GM23338 (cell line): Measurements from ENCODE around the gene ABHD16A. TPM values are rescaled to one million over a fixed set of nuclear protein-coding genes. Genes with fewer than 3 reads are reported as not detected.

Experiments used
- ATAC-seq: fragments of 200-7000 bp; cut with Tn5 transposase; 3 replicates; pipeline ENCODE4 v1.9.1; 2020
- DNase-seq: peaks from one replicate; pipeline ENCODE4 v3.0.0-alpha.2; 2015; ENCODE audit warnings: low spot score
- H2AFZ ChIP-seq: fragments of 200-600 bp; sonication (generic); 2 replicates; pipeline ENCODE4 v1.8.0; 2016; ENCODE audit warnings: antibody characterized with exemption, mild to moderate bottlenecking, moderate library complexity
- H3F3A ChIP-seq: fragments of 200-600 bp; sonication (generic); replicated peaks from 2 replicates; pipeline ENCODE4 v1.8.0; 2017; ENCODE audit warnings: antibody characterized with exemption, mixed run types, low read depth
- H3K27ac ChIP-seq: fragments of 200-600 bp; sonication (generic); 2 replicates; pipeline ENCODE4 v1.6.1; 2016; ENCODE audit warnings: low read depth
- H3K27me3 ChIP-seq: fragments of 200-600 bp; sonication (generic); 2 replicates; pipeline ENCODE4 v1.8.0; 2016; ENCODE audit warnings: mild to moderate bottlenecking, mixed run types, moderate library complexity; ENCODE audit not compliant: insufficient read depth
- H3K36me3 ChIP-seq: fragments of 200-600 bp; sonication (generic); 2 replicates; pipeline ENCODE4 v1.8.0; 2016; ENCODE audit warnings: mild to moderate bottlenecking; ENCODE audit not compliant: insufficient read depth
- H3K4me1 ChIP-seq: fragments of 200-600 bp; sonication (generic); 2 replicates; pipeline ENCODE4 v1.8.0; 2016; ENCODE audit warnings: mild to moderate bottlenecking, moderate library complexity; ENCODE audit not compliant: insufficient read depth
- H3K4me2 ChIP-seq: fragments of 200-600 bp; sonication (generic); 2 replicates; pipeline ENCODE4 v1.7.1; 2017; ENCODE audit warnings: mixed run types
- H3K4me3 ChIP-seq: fragments of 200-600 bp; sonication (generic); 2 replicates; pipeline ENCODE4 v1.6.1; 2016; ENCODE audit warnings: mixed run types
- H3K79me2 ChIP-seq: fragments of 200-600 bp; sonication (generic); replicated peaks from 2 replicates; pipeline ENCODE4 v1.8.0; 2017; ENCODE audit warnings: mild to moderate bottlenecking; ENCODE audit not compliant: insufficient read depth
- H3K9me2 ChIP-seq: fragments of 200-600 bp; sonication (generic); 2 replicates; pipeline ENCODE4 v1.8.0; 2017; ENCODE audit not compliant: insufficient read depth
- H4K20me1 ChIP-seq: fragments of 200-600 bp; sonication (generic); replicated peaks from 2 replicates; pipeline ENCODE4 v1.8.0; 2017; ENCODE audit warnings: mild to moderate bottlenecking; ENCODE audit not compliant: insufficient read depth
- H3K27ac Mint-ChIP-seq: 2 replicates; pipeline ENCODE4 v1.8.0; 2020; ENCODE audit warnings: inconsistent platforms, mild to moderate bottlenecking, moderate library complexity, mixed read lengths
- H3K27me3 Mint-ChIP-seq: 3 replicates; pipeline ENCODE4 v1.8.0; 2022; ENCODE audit warnings: low read depth, mild to moderate bottlenecking, moderate library complexity, mixed read lengths, inconsistent platforms; ENCODE audit not compliant: insufficient read depth, poor library complexity
- H3K36me3 Mint-ChIP-seq: 3 replicates; pipeline ENCODE4 v1.8.0; 2021; ENCODE audit warnings: low read depth, mild to moderate bottlenecking, inconsistent platforms, moderate library complexity, mixed read lengths
- H3K4me1 Mint-ChIP-seq: 3 replicates; pipeline ENCODE4 v1.8.0; 2020; ENCODE audit warnings: mild to moderate bottlenecking, inconsistent platforms, mixed read lengths
- H3K4me3 Mint-ChIP-seq: 3 replicates; pipeline ENCODE4 v1.8.0; 2021; ENCODE audit warnings: moderate library complexity, mild to moderate bottlenecking, inconsistent platforms, mixed read lengths
- H3K9me3 Mint-ChIP-seq: 3 replicates; pipeline ENCODE4 v1.8.0; 2020; ENCODE audit warnings: moderate library complexity, mild to moderate bottlenecking, inconsistent platforms, mixed read lengths
- CREB1 ChIP-seq: fragments of 250-450 bp; sonication (Bioruptor Pico); IDR thresholded peaks from 2 replicates; pipeline ENCODE4 v1.5.0; 2020; ENCODE audit warnings: low read depth, mild to moderate bottlenecking, moderate library complexity
- CTCF ChIP-seq, 2 experiments: fragments of 200-600 bp in 1 of 2; sonication (generic) in 1 of 2; conservative IDR thresholded peaks; 2 replicates each; pipeline versions ENCODE4 v1.5.1 to v1.6.1; 2016 to 2017; ENCODE audit warnings: antibody characterized with exemption in 2 of 2, low read depth in 2 of 2, mild to moderate bottlenecking in 2 of 2, moderate library complexity in 1 of 2
- EZH2 ChIP-seq: fragments of 200-600 bp; sonication (generic); IDR thresholded peaks from one replicate; pipeline ENCODE4 v1.8.0; 2017; ENCODE audit warnings: antibody characterized with exemption, mild to moderate bottlenecking, low read depth; ENCODE audit not compliant: unreplicated experiment
- JUNB ChIP-seq: IDR thresholded peaks from one replicate; pipeline ENCODE4 v1.6.1; 2016; ENCODE audit warnings: antibody characterized with exemption; ENCODE audit not compliant: unreplicated experiment
- NANOG ChIP-seq: IDR thresholded peaks from 2 replicates; pipeline ENCODE4 v1.6.1; 2016; ENCODE audit warnings: antibody characterized with exemption, borderline replicate concordance
- POLR2AphosphoS5 ChIP-seq: IDR thresholded peaks from 2 replicates; pipeline ENCODE4 v1.6.1; 2016; ENCODE audit warnings: antibody characterized with exemption, low read depth
- REST ChIP-seq: IDR thresholded peaks from one replicate; pipeline ENCODE4 v1.6.1; 2018; ENCODE audit warnings: antibody characterized with exemption; ENCODE audit not compliant: unreplicated experiment
- ZNF114 ChIP-seq: fragments of 250-450 bp; sonication (Bioruptor Pico); IDR thresholded peaks from 2 replicates; pipeline ENCODE4 v1.5.0; 2020; ENCODE audit warnings: mild to moderate bottlenecking, moderate library complexity
- ZNF331 ChIP-seq: fragments of 250-450 bp; sonication (Bioruptor Pico); IDR thresholded peaks from 2 replicates; pipeline ENCODE4 v1.5.0; 2020; ENCODE audit warnings: low read depth, mild to moderate bottlenecking, moderate library complexity
- ZNF462 ChIP-seq: fragments of 250-450 bp; sonication (Bioruptor Pico); IDR thresholded peaks from 2 replicates; pipeline ENCODE4 v1.5.0; 2020; ENCODE audit warnings: mild to moderate bottlenecking, moderate library complexity
- polyA plus RNA-seq: library from polyadenylated mRNA; unstranded; fragments of >200 nt; fragmentation: Nextera tagmentation; extraction: Ambion mirVana; gene quantifications from 2 replicates; pipeline ENCODE4 v1.2.1, GENCODE V29; 2016
- total RNA-seq: library from RNA; depleted of rRNA; stranded (reverse); fragments of >200 nt; shearing (Covaris generic); gene quantifications from 2 replicates; pipeline ENCODE4 v1.2.3, GENCODE V29; 2014

The ABHD16A gene
- total and polyA plus RNA-seq, 2 experiments from 2014 or later, result 26.9 to 37.0 TPM

GRCh38 chr6:31729979-31730630, 27.0 kb upstream of the ABHD16A start:
- H3K27ac ChIP-seq, result peak overlapping the region; percentile 79
- H4K20me1 ChIP-seq, result peaks cover 11% of the 10 kb centered on the region; the same call in 1 of the 2 replicates
- peaks cover 17% of the 10 kb centered on the region for H3K79me2 ChIP-seq
- no peak for TF ChIP-seq ZNF114 (CRISPR knock-in tag)
- no peak for TF ChIP-seq ZNF462 (CRISPR knock-in tag)
- TF ChIP-seq POLR2AphosphoS5, result peak; percentile 71
- TF ChIP-seq ZNF331 (CRISPR knock-in tag), result no peak
- TF ChIP-seq CTCF (conservative IDR thresholded peaks at IDR 0.05; ENCODE audit: low read depth in 2 of 2), result peak in 1 of 2 experiments; percentile 20; a peak in 1 of 4 replicates
- TF ChIP-seq JUNB, result no peak
- TF ChIP-seq EZH2, result no peak
- no peak for TF ChIP-seq NANOG
- no peak for TF ChIP-seq REST
- TF ChIP-seq CREB1 (CRISPR knock-in tag), result no peak
- Mint-ChIP-seq H3K4me3 (peak overlapping the region; percentile 93), H3K27me3 (peaks cover 21% of the 10 kb centered on the region), H3K36me3 (peaks cover 64% of the 10 kb centered on the region), H3K27ac (peak overlapping the region; percentile 96), H3K4me1 (peaks cover 30% of the 10 kb centered on the region), H3K9me3 (no peaks in the 10 kb centered on the region; the same call in 2 of the 3 replicates)
- H3K4me2 ChIP-seq, result peak overlapping the region; percentile 98
- DNase-seq (peak; percentile 96), ATAC-seq (peak; percentile 77)
- H3K4me3 ChIP-seq, result peak overlapping the region; percentile 99
- peaks cover 21% of the 10 kb centered on the region for H3K4me1 ChIP-seq
- H3K9me2 ChIP-seq, result no peaks in the 10 kb centered on the region
- H3K27me3 ChIP-seq, result peaks cover 8% of the 10 kb centered on the region; the same call in 1 of the 2 replicates
- peak overlapping the region; percentile 95 for H2AFZ ChIP-seq
- H3F3A ChIP-seq, result peaks cover 43% of the 10 kb centered on the region
- H3K36me3 ChIP-seq, result peaks cover 29% of the 10 kb centered on the region
